Mesenchymal stem cell (in vitro differentiated cells and primary cell): ENCODE data around the gene SYF2.
"Not testable (repeated sequence)": the region's sequence is repeated elsewhere in the genome, so short reads cannot be mapped to it uniquely, and the experiment has no call there.

Experiments
- DNase-seq: peaks from one replicate; pipeline ENCODE4 v3.0.0-alpha.2; 2013
- H2AFZ ChIP-seq: one replicate; pipeline ENCODE4 v1.6.1; 2013; ENCODE audit warnings: low read depth, mild to moderate bottlenecking, control low read depth, inconsistent platforms, low read length, moderate library complexity
- H2AK5ac ChIP-seq: 2 replicates; pipeline ENCODE4 v1.6.1; 2013; ENCODE audit warnings: low read length, moderate library complexity, mild to moderate bottlenecking, inconsistent platforms; ENCODE audit not compliant: severe bottlenecking
- H2BK120ac ChIP-seq: one replicate; pipeline ENCODE4 v1.6.1; 2013; ENCODE audit warnings: low read depth, mild to moderate bottlenecking, inconsistent platforms, low read length, moderate library complexity
- H2BK12ac ChIP-seq, 2 experiments: one replicate each; pipeline ENCODE4 v1.6.1; 2013; ENCODE audit warnings: inconsistent platforms in 2 of 2, low read length in 2 of 2, mild to moderate bottlenecking in 2 of 2, moderate library complexity in 2 of 2, control low read depth in 1 of 2
- H2BK15ac ChIP-seq: one replicate; pipeline ENCODE4 v1.6.1; 2013; ENCODE audit warnings: mild to moderate bottlenecking, low read depth, inconsistent platforms; ENCODE audit not compliant: poor library complexity, severe bottlenecking
- H2BK5ac ChIP-seq: 2 replicates; pipeline ENCODE4 v1.6.1; 2013; ENCODE audit warnings: low read depth, mild to moderate bottlenecking, low read length, control low read depth, inconsistent platforms; ENCODE audit not compliant: poor library complexity, severe bottlenecking
- H3K14ac ChIP-seq, 2 experiments: one replicate each; pipeline ENCODE4 v1.6.1; 2013; ENCODE audit warnings: inconsistent platforms in 2 of 2, low read length in 2 of 2, control low read depth in 1 of 2, mild to moderate bottlenecking in 1 of 2, moderate library complexity in 1 of 2
- H3K18ac ChIP-seq, 2 experiments: one replicate each; pipeline ENCODE4 v1.6.1; 2013; ENCODE audit warnings: inconsistent platforms in 2 of 2, low read length in 2 of 2, control low read depth in 1 of 2, low read depth in 1 of 2, mild to moderate bottlenecking in 1 of 2
- H3K23ac ChIP-seq, 2 experiments: one replicate each; pipeline ENCODE4 v1.6.1; 2013; ENCODE audit warnings: inconsistent platforms in 2 of 2, low read length in 2 of 2, mild to moderate bottlenecking in 2 of 2, moderate library complexity in 2 of 2, control low read depth in 1 of 2
- H3K27ac ChIP-seq: 2 replicates; pipeline ENCODE4 v1.5.1; 2013; ENCODE audit warnings: mild to moderate bottlenecking, moderate library complexity, low read length, control low read depth, inconsistent platforms; ENCODE audit not compliant: poor library complexity, severe bottlenecking
- H3K27me3 ChIP-seq, 2 experiments: 2 replicates each; pipeline versions ENCODE4 v1.6.1 to v1.7.0; 2013; ENCODE audit warnings: low read length in 2 of 2, mild to moderate bottlenecking in 2 of 2, moderate library complexity in 2 of 2, control low read depth in 1 of 2, inconsistent platforms in 1 of 2; ENCODE audit not compliant: control insufficient read depth in 1 of 2, insufficient read depth in 1 of 2
- H3K36me3 ChIP-seq, 2 experiments: 2 replicates each; pipeline versions ENCODE4 v1.6.1 to v1.7.0; 2013; ENCODE audit warnings: low read length in 2 of 2, control low read depth in 1 of 2, inconsistent platforms in 1 of 2, low read depth in 1 of 2, mild to moderate bottlenecking in 1 of 2; ENCODE audit not compliant: insufficient read depth in 2 of 2, control insufficient read depth in 1 of 2
- H3K4ac ChIP-seq, 2 experiments: one replicate each; pipeline ENCODE4 v1.6.1; 2013; ENCODE audit warnings: inconsistent platforms in 2 of 2, low read length in 2 of 2, mild to moderate bottlenecking in 2 of 2, moderate library complexity in 2 of 2, control low read depth in 1 of 2, low read depth in 1 of 2
- H3K4me1 ChIP-seq: 2 replicates; pipeline ENCODE4 v1.6.1; 2013; ENCODE audit warnings: low read depth, low read length, control low read depth; ENCODE audit not compliant: control insufficient read depth, insufficient read depth
- H3K4me2 ChIP-seq: 2 replicates; pipeline ENCODE4 v1.6.1; 2013; ENCODE audit warnings: low read length, mild to moderate bottlenecking, inconsistent platforms; ENCODE audit not compliant: poor library complexity, severe bottlenecking
- H3K4me3 ChIP-seq, 2 experiments: 2 replicates each; pipeline versions ENCODE4 v1.5.1 to v1.7.0; 2013; ENCODE audit warnings: low read length in 2 of 2, mild to moderate bottlenecking in 2 of 2, control low read depth in 1 of 2, low read depth in 1 of 2; ENCODE audit not compliant: insufficient read depth in 1 of 2
- H3K79me1 ChIP-seq: replicated peaks from 2 replicates; pipeline ENCODE4 v1.6.1; 2013; ENCODE audit warnings: mild to moderate bottlenecking, control low read depth, low read length, inconsistent platforms; ENCODE audit not compliant: poor library complexity, severe bottlenecking
- H3K9ac ChIP-seq: 2 replicates; pipeline ENCODE4 v1.7.0; 2013; ENCODE audit warnings: mild to moderate bottlenecking, low read length, moderate library complexity
- H3K9me3 ChIP-seq: 2 replicates; pipeline ENCODE4 v1.7.0; 2013; ENCODE audit warnings: mild to moderate bottlenecking, low read length; ENCODE audit not compliant: control insufficient read depth
- H4K8ac ChIP-seq: one replicate; pipeline ENCODE4 v1.6.1; 2013; ENCODE audit warnings: inconsistent platforms, mild to moderate bottlenecking, low read length, moderate library complexity
- H4K91ac ChIP-seq: one replicate; pipeline ENCODE4 v1.6.1; 2013; ENCODE audit warnings: mild to moderate bottlenecking, low read length, inconsistent platforms
- WGBS: methylation state at CpG from one replicate; pipeline ENCODE4 v1.1.7; 2013; ENCODE audit warnings: mixed read lengths; 5-methylcytosine and 5-hydroxymethylcytosine counted together

The SYF2 gene

GRCh38 chr1:25238046-25238445, 5.7 kb upstream of the SYF2 start:
- Histone ChIP-seq H3K9ac (no peak overlapping the region), H3K27me3 (no peaks in the 10 kb centered on the region), H2AK5ac (no peak overlapping the region), H3K23ac (no peak overlapping the region), H2BK5ac (no peak overlapping the region), H3K4me3 (no peak overlapping the region), H2BK12ac (no peak overlapping the region), H3K4me2 (no peak overlapping the region), H3K79me1 (peaks cover 7% of the 10 kb centered on the region), H3K4ac (no peak overlapping the region), H3K14ac (no peak overlapping the region), H4K8ac (no peak overlapping the region), H3K9me3 (no peaks in the 10 kb centered on the region), H2BK120ac (no peak overlapping the region), H4K91ac (no peak overlapping the region), H2BK15ac (no peak overlapping the region), H3K4me1 (peaks cover 16% of the 10 kb centered on the region), H3K27ac (no peak overlapping the region), H2AFZ (no peak overlapping the region), H3K36me3 (peaks cover 11 to 32% of the 10 kb centered on the region in 2 experiments), H3K18ac (no peak overlapping the region)
- 87% methylated on average over 8 of the region's 11 CpGs for WGBS
- DNase-seq: no peak

GRCh38 chr1:25236261-25236660, 4.0 kb upstream of the SYF2 start:
- Histone ChIP-seq H3K36me3 (peaks cover 3 to 17% of the 10 kb centered on the region in 2 experiments), H3K79me1 (peaks cover 13% of the 10 kb centered on the region), H3K4me1 (peaks cover 16% of the 10 kb centered on the region)
- H3K27me3 ChIP-seq, H2AFZ ChIP-seq, H3K18ac ChIP-seq, H3K4ac ChIP-seq, H2BK15ac ChIP-seq, H2BK120ac ChIP-seq, H2BK5ac ChIP-seq, H4K8ac ChIP-seq, H3K23ac ChIP-seq, H3K27ac ChIP-seq, H3K4me2 ChIP-seq, H3K9ac ChIP-seq, H4K91ac ChIP-seq, DNase-seq, H3K9me3 ChIP-seq, H3K4me3 ChIP-seq, H2BK12ac ChIP-seq, H3K14ac ChIP-seq, H2AK5ac ChIP-seq: not testable (repeated sequence)
- WGBS: 98% methylated on average over 6 of the region's 7 CpGs

GRCh38 chr1:25235411-25235810, 3.1 kb upstream of the SYF2 start:
- not testable (repeated sequence) for H4K91ac ChIP-seq, H3K18ac ChIP-seq, H3K23ac ChIP-seq, H2BK120ac ChIP-seq, H3K14ac ChIP-seq, H3K27ac ChIP-seq, H2AFZ ChIP-seq, H3K4me3 ChIP-seq, H2BK5ac ChIP-seq, H2AK5ac ChIP-seq, H3K9me3 ChIP-seq, H3K4ac ChIP-seq, DNase-seq, H3K27me3 ChIP-seq, H2BK15ac ChIP-seq, H3K9ac ChIP-seq, H2BK12ac ChIP-seq, H4K8ac ChIP-seq, H3K4me2 ChIP-seq
- WGBS: 100% methylated on average over 5 of the region's 10 CpGs
- H3K4me1 ChIP-seq: peaks cover 11% of the 10 kb centered on the region
- H3K36me3 ChIP-seq: peaks cover 3 to 16% of the 10 kb centered on the region in 2 experiments
- H3K79me1 ChIP-seq: peaks cover 18% of the 10 kb centered on the region

- peak; percentile 95 for DNase-seq
- peak overlapping the region; percentile 99 for H3K9ac ChIP-seq
- H3K36me3 ChIP-seq: peaks cover 13 to 37% of the 10 kb centered on the region in 2 experiments
- H3K4me1 ChIP-seq: peaks cover 7% of the 10 kb centered on the region
- H3K9me3 ChIP-seq: no peaks in the 10 kb centered on the region
- peak overlapping the region; percentile 66 for H4K8ac ChIP-seq
- no peak overlapping the region for H2BK12ac ChIP-seq
- no peak overlapping the region for H2AK5ac ChIP-seq
- H2AFZ ChIP-seq: no peak overlapping the region
- no peak overlapping the region for H3K23ac ChIP-seq
- H4K91ac ChIP-seq: peak overlapping the region; percentile 43
- peak overlapping the region; percentile 58 to 94 for H3K4me3 ChIP-seq
- no peaks in the 10 kb centered on the region for H3K27me3 ChIP-seq
- H3K27ac ChIP-seq: peak overlapping the region; percentile 84
- peak overlapping the region; percentile 67 for H2BK120ac ChIP-seq
- H2BK5ac ChIP-seq: peak overlapping the region; percentile 66
- H3K4ac ChIP-seq: peak overlapping the region in 1 of 2 experiments; percentile 75
- peak overlapping the region; percentile 70 for H3K4me2 ChIP-seq
- H3K14ac ChIP-seq: no peak overlapping the region
- WGBS: 23% methylated on average over 13 of the region's 13 CpGs
- H2BK15ac ChIP-seq: no peak overlapping the region
- peaks cover 25% of the 10 kb centered on the region for H3K79me1 ChIP-seq
- peak overlapping the region; percentile 85 to 94 for H3K18ac ChIP-seq
Measured at GRCh38 chr1:25232866-25233784, 823 bp upstream of the SYF2 start.
